Activated naive CD4-positive, alpha-beta T cell treated with Interleukin-2 at 50 U/mL for 16 hours (primary cell): ENCODE data around the gene LMF1.
"Not testable (repeated sequence)": the region's sequence is repeated elsewhere in the genome, so short reads cannot be mapped to it uniquely, and the experiment has no call there.

ENCODE experiments used
- DNase-seq: peaks from one replicate; pipeline ENCODE4 v3.0.0-alpha.2; 2020

LMF1 gene

DNA sequence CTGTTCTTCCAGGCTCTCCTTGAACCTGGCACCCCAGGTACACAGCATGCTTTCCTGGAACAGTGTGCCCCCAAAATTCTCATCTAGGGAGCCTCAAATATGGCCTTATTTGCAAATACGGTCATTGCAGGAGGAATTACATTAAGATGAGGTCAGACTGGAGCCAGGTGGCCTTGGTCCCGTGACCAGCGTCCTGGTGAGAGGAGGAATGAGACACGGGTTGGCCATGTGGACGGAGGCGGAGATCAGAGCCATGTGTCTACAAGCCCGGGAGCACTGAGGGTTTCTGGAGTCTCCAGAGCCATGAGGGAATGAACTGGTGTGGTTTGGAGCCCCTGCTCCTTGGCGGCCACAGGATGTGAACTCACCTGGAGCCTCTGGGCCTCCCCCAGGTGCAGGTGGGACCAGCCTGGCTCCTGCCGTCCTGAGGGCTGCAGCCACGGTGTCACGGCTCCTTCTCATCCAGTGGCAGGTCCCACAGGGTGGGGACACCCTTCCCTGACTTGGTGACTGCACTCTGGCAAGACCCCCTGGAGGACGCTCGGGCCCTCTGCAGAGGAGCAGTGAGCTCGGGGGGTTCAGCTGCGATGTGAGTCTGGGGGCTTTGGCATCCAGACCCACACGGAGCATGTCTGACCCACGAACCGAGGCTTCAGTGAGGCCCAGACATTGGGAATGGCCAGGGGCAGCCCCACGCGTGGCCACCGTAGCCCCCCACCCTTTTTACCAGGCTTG lies 148.4 kb downstream of the LMF1 start:
- DNase-seq = no peak

DNA sequence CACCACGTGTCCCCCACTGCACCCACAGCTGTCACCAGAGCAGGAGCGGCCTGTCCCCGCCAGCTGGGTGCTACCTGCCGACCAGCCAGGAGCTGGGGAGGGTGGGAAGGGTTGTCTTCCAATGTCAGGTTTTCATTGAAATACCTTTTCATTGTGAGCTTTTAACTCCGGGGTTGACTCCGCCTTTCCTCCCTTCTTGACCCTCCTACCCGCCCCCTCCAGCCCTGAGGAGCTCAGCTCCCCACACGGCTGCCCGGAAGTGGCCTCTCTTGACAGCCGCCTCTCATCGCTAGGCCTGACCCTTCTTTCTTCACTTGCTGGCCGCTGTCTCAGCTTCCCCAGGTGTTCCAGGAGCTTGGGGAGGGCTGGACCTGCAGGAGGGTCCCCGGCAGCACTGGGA lies 149.0 kb downstream of the LMF1 start:
- DNase-seq = no peak

DNA sequence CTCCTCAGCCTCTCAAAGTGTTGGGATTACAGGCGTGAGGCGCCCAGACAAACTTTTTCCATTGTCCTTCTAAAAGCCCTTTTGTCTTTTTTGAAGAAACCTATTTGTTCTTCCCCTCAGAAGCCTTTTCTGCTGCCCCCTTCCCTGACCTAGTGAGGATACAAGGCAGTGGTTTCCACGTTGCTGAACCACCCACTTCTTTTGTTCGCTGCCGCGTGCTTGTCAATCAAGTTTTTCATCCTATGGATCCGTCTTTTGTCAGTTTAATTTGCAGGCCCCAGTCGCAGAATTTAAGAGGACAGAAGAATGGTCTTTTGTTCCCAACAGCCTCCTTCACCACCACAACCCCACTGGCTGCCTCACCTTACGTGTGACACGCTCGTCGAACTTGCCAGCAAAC lies 150.0 kb downstream of the LMF1 start:
- DNase-seq = no peak

DNA sequence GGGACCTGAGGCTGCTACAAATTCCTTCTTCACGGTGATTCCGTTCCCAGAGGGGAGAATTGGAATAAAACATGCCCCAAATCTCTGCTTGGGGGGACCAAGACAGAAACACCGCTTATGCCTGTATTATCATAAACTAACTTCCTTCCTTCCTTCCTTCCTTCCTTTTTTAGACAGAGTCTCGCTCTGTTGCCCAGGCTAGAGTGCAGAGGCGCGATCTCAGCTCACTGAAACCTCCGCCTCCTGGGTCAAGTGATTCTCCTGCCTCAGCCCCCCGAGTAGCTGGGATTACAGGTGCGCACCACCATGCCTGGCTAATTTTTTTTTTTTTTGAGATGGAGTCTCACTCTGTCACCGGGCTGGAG lies 150.8 kb downstream of the LMF1 start:
- not testable (repeated sequence) for DNase-seq

DNA sequence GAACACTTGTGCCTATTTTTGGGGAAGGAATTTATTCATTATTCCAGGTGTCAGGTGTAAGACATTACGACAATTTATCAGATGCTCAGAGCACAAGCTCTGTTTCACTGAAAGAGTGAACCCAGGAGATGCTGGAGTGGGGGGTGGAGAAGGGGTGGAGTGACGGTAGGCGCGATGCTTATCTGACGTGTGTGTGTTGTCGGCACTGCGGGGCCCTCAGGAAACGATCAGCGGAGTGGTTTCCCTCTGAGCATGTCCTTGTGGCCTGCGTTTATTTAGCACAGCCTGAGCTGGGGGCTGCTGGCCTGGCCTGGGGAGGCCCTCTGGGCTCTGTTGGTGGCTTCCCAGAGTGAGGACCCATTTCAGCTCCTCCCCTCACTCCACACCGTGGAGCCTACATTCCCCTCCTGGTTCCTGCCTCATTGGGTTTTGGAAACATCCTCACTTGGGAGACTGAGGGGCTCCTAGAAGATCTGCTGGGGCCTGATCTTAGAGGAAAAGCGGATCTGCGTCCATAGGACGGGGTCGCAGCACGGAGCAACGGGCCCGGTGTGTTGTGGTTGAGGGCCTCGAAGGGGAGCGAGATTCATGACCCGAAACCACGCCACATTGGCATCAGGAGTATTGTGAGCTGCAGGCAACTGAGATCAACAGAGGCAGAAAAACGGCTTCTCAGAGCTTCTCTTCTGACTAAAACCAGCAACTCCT lies 151.3 kb downstream of the LMF1 start:
- DNase-seq = peak; percentile 42

DNA sequence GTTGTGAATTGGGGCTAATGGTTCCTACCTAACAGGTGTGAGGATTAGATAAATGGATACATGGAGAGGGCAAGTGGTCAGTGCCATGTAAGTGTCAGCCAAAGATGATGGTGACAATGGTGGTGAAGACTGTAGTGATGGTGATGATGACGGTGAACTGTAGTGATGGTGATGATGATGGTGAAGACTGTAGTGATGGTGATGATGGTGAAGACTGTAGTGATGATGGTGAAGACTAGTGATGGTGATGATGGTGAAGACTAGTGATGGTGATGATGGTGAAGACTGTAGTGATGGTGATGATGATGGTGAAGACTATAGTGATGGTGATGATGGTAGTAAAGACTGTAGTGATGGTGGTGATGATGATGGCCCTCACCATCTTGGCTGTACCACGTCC lies 152.2 kb downstream of the LMF1 start:
- DNase-seq = no peak

DNA sequence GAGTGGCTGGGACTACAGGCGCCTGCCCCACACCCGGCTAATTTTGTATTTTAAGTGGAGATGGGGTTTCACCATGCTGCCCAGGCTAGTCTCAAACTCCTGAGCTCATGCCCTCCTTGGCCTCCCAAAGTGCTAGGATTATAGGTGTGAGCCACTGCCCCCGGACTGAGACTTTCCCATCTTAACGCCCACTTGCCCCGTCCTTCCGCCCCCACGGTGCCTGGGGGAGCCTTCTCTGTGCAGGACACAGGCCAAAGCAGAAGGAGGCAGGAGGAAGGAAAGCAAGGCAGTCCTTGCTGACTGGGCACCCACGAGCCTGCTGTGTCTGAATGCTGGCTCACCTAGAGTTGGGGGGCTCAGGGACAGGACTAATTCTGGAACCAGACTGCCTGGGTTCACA lies 152.7 kb downstream of the LMF1 start:
- no peak for DNase-seq

DNA sequence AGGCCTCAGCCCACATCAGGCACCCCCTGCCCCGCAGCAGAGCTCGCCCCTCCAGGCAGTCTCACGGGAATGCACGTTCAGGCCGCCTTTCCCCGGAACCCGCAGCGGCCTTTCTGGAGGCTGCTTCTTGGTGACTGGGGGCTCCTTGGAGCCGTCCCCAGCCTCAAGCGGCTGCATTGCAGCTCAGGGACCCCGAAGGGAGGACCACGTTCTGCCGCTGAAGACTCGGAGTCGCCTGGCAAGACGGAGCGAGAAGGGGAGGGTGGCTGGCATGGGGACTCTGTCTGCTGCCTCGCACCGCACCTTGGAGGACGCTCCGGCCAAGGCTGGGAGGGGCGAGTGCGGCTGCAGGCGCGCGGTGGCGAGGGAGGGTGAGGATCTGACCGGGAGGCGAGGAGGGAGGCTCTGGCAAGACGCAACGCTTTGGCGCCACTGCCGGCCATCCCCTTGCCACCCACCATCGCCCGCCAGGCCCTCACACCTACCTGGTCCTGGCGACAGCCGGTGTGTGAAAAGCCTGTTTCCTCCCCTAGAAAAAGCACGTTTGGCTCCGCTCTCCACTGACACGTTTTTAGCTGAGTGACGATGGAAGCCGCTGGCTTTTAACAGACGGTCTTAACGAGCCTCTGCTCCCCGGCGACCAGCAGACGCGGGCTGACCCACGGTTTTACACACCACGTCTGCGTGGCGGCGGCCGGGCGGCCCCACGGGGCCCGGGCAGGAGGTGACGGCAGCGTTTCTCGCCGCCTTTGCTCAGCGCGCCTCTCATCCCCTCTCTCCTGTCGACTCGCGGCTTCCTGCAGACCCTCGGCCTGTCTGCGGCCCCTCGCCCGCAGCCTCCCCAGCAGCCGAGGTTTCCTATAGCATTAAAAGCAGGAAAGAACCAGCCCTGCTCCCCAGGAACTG lies 153.5 kb downstream of the LMF1 start:
- no peak for DNase-seq

DNA sequence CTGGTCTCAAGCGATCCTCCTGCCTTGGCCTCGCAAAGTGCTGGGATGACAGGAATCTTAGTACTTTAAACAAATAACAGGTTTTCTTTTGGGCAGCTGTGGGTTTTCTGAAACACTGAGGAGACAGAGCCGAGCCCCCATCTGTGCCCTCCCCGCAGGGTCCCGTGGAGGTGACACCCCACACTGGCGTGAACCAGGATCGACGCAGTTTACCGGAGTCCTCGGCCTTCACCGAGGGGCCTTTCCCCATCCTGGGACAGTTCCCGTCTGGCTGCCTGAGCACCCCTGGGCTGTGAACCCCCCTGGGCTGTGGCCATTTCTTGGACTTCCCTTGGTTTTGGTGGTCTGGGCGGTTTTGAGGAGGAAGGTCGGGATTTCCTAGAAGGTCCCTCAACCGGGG lies 154.9 kb downstream of the LMF1 start:
- no peak for DNase-seq

DNA sequence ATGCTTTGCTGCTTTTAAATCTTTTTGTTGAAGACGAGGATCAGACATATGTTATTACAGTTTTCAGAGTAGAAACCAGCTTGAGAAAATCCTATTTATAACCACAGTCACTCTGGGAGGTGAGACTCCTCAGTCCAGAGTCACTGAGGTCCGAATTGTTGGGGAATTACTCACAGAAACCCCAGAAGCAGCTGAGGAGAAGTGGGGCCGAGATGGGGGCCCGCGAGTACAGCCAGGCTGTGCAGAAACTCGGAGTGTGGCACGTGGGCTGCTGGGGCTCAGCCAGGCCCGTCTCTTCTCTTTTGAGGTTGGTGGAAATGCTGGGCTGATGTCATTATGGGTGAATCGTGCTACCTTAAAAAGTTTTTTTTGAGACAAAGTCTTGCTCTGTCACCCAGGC lies 155.8 kb downstream of the LMF1 start:
- DNase-seq = no peak

DNA sequence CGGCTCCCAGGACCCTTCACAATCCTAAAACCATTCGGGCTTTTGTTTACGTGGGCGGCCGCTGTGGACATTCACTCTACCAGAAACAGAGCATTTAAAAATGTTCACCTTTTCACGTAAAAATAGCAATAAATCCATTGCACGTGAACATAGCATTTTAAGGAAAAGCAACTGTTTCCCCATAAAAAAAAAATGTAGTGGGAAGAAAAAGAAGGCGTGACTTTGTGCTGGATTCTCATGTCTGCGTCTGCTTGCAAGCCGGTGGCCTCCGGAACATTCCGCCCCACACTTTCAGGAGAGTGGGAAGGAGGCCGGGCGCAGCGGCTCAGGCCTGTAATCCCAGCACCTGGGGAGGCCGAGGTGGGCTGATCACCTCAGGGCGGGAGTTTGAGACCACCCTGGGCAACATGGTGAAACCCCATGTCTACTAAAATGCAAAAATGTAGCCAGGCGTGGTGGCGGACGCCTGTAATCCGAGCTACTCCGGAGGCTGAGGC lies 156.8 kb downstream of the LMF1 start:
- no peak for DNase-seq

DNA sequence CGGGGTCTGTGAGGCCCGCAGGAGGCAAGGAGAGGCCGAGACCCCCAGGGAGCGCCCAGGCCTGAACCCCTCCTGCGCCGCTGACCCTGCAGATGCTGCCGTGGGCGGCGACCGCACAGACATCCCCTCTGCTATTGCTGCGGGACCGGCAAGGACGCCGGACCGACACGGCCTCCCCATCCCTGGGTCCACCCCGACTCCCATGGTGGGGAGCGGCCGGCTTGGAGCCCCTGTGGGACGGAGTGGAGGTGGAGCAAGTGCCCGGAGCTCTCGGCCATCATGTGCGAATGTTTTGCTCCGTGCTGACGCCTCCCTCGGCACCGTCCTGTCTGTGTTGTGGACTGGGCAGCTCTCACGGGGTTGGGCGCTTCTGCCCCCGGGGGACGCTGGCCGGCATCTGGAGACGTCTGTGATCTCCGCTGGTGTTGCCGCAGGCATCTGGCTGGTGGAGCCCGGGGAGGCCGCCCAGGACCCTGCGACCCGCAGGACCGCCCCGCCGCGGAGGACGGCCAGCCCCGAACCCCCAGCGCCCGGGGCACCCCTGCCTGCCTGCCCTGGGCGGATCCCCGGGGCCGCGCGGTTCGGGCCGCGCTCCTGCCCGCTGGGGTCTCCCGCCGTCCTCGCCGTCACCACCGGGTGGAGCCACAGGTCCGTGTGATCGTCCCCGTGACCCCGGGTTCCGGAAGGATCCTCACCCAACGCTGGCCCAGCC lies 157.4 kb downstream of the LMF1 start:
- peak; percentile 57 for DNase-seq

DNA sequence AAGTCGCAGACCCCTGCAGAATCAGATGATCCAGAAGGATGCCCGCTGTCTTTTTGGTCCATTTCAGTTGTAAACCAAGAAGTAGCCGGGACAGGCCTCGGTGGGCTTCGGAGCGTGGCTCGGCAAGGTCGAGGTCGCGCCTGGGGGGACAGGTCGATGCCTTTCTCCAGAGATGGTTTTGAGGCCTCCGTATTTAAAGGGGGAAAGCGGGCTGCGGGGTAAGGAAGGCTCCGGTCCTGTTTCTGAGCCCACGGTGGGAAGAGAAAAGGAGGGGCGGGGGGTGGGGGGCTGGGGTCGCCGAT lies 162.7 kb downstream of the LMF1 start:
- no peak for DNase-seq

DNA sequence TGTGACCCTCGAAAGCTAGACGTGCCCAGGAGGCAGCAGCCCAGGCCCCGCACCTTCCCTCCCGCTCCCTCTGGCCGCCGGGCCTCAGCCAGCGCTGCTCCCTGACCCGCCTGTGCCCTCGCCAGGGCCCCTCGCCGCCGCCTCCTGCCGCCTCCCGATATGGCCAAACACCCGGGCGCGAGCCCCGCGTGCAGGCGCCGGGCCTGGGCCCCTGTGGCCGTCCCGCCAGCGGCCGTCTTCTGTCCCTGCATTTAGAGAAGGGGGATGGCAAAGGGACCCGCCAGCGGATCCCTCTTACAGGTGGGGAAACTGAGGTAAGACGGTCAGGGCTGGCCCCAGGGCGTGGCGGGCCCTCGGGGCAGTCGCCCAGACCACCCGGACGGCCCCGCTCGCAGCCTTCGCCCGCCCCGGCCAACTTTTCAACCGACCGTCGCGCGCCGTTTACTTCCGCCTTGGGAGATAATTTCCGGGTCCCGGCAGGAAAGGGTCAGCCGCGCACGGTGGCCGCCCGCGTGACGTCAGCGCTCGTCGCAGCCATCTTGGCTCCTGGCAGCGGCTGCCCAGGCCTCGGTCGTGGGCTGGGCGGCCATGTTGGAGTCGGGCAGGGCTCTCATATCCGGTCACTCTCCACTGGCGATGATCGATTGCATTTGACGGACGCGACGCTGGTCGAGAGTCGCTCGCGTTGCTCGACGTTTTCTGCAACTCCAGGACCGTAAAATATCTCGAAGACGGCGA lies 163.3 kb downstream of the LMF1 start:
- DNase-seq = peak; percentile 87

DNA sequence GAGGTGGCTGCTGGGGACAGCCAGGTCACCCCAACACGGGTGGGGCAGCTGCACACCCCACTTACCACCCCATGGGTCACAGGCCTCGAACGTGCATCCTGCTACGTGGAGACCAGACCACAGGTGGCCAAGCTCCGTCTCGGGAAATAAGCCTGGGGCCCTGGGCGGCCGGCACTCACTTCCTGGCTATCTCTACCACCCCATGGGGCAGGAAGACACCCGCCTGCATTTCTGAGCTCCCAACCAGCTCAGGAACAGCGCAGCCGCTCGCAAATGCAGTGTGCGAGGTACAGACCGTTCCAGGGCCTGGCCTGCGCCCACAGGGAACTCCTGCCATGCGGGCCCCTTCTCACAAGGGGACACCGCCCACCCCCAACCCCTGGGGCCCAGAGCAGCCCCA lies 165.3 kb downstream of the LMF1 start:
- DNase-seq = no peak

DNA sequence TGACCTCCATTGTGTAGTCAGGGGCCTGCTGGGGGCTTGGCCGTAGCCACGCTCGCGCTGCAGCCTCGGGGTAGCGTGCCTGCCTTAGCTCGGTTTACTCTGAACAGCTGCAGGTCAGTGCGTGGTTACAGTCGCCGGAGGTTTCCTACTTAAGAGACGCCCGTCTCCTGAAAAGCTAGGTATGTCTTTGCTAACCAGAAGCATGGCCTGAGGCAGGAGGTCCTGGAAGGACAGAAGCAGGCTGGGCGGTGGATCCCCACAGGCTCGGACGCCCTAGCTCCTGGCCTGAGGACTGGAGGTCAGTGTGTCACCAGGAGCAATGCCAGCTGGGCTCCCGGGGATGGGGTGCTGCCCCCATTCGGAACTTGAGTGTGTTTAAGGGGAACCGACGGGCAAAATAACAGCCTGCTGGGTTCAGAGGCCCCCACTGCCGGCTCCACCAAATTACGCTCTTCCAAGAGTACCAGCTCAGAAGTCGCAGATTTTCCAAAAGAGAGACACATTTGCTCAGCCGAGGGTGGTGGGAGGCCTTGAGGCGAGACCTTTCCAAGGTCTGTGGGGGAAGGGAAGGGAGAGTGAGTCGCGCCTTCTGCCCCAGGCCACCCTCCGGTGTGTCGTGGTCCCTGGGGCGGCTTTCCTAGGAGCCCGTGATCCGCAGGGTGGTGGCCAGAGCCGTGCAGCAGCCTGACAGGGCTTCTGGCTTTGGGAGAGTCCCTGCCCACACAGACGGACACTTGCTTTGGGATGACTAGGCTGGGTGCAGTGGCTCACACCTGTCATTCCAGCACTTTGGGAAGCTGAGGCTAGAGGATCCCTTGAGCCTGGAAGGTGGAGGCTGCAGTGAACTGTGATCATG lies 166.4 kb downstream of the LMF1 start:
- DNase-seq = no peak

DNA sequence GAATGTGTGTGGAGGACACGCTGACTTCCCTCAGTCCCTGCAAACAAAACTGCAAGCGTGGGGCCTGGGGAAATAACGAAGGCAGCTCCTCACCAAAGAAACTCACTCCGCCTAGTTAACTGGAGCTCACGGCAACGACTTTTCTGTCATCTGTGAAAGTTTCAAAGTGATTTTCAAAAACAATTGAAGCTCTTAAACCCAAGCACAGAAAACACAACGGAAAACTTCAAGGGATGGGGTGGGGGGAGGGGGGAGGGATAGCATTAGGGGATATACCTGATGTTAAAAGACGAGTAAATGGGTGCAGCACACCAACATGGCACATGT lies 167.1 kb downstream of the LMF1 start:
- DNase-seq = no peak
